H7 (cell line): ENCODE data around the gene LRRK1. TPM values are rescaled to one million over a fixed set of nuclear protein-coding genes. Genes with fewer than 3 reads are reported as not detected.

Source experiments
- DNase-seq: peaks from one replicate; pipeline ENCODE4 v3.0.0; 2012
- H3K27me3 ChIP-seq: 2 replicates; pipeline ENCODE4 v1.6.0; 2011; ENCODE audit warnings: mild to moderate bottlenecking, low read length; ENCODE audit not compliant: control insufficient read depth, insufficient read depth
- H3K36me3 ChIP-seq: replicated peaks from 2 replicates; pipeline ENCODE4 v1.5.1; 2011; ENCODE audit warnings: low read length; ENCODE audit not compliant: control insufficient read depth, insufficient read depth
- H3K4me3 ChIP-seq: 2 replicates; pipeline ENCODE4 v1.5.1; 2011; ENCODE audit warnings: low read depth, mild to moderate bottlenecking, control low read depth, low read length, moderate library complexity; ENCODE audit not compliant: insufficient read depth
- total RNA-seq: library from RNA; depleted of rRNA; stranded (reverse); fragments of >200 nt; shearing (Covaris generic); gene quantifications from 2 replicates; pipeline ENCODE4 v1.2.3, GENCODE V29; 2014; rRNA removed

Gene LRRK1, protein sequence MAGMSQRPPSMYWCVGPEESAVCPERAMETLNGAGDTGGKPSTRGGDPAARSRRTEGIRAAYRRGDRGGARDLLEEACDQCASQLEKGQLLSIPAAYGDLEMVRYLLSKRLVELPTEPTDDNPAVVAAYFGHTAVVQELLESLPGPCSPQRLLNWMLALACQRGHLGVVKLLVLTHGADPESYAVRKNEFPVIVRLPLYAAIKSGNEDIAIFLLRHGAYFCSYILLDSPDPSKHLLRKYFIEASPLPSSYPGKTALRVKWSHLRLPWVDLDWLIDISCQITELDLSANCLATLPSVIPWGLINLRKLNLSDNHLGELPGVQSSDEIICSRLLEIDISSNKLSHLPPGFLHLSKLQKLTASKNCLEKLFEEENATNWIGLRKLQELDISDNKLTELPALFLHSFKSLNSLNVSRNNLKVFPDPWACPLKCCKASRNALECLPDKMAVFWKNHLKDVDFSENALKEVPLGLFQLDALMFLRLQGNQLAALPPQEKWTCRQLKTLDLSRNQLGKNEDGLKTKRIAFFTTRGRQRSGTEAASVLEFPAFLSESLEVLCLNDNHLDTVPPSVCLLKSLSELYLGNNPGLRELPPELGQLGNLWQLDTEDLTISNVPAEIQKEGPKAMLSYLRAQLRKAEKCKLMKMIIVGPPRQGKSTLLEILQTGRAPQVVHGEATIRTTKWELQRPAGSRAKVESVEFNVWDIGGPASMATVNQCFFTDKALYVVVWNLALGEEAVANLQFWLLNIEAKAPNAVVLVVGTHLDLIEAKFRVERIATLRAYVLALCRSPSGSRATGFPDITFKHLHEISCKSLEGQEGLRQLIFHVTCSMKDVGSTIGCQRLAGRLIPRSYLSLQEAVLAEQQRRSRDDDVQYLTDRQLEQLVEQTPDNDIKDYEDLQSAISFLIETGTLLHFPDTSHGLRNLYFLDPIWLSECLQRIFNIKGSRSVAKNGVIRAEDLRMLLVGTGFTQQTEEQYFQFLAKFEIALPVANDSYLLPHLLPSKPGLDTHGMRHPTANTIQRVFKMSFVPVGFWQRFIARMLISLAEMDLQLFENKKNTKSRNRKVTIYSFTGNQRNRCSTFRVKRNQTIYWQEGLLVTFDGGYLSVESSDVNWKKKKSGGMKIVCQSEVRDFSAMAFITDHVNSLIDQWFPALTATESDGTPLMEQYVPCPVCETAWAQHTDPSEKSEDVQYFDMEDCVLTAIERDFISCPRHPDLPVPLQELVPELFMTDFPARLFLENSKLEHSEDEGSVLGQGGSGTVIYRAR (N-terminal part only)
- 3.3 and 6.6 TPM in 2 replicates for total RNA-seq

DNA sequence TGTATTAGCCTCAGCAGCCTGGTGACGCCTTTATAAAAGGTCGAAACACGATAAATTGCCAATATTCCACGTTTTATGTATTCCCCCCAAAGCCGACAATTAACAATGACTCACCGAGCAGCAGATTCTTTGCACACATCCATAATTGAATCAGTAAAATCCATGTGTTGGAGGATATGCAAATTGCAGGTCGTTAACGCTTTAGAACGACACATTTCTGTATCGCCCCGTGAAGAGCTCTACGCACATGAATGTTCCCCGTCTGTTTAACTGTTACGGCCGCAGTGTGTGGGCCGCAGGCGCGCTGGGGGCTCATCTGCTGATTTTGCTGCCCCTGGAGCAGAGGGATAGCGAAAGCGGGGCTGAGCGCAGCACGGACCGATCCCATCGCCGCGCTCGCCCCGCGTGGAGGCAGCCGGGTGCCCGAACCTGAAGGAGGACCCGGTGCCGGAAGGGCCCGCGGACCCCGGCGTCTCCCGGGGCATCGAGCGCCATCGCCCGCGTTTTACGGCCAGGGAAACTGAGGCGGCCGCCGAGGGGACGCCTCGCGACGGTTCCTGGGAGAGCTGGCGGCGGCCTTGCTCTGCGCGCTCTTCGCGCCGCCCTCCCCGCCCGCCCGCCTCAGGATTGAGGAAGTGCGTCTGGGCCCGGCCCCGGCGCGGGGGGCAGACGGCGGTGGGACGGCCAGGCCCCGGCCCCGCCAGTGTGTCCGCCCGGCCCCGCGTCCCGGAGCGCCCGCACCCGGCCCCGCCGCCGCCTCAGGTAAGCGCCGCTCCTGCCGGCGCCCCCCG lies at the start of gene LRRK1:
TSS of gene LRRK1 (plus strand) at position 668 of the 791 bp plus-strand sequence. CDS start 5,276 bp downstream, outside the sequence.
- H3K27me3 ChIP-seq: peaks cover 38% of the 10 kb centered on the region
- DNase-seq: peak; percentile 88

DNA sequence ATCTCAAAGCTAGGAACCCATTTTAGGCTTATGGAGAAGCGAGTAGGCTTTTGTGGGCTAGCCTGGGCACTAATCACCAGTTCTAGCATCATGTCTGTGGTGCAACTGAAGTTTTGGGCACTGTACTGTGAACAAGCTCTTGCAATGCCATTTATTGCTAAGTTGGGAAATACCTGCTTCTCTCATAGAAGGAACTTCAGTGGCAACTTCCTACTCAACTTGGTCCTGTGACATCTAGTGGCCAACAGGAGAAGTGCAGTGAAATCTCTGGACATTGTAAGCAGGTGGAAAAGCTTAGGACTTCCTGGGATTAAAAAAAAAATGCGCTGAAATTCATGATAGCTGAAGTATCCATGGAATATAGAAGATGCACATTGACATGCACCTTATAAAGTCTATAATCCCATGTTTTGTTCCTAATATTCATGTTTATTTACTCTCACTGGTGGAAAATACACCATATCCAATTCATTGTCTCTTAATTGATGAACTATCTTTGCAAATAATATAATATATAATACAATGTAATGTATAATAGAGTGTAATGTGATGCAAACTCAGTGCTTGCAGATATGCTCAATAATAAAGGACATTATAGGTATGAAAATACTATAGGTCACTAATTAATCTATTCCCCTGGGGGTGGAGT lies 46.0 kb upstream of the LRRK1 start:
- DNase-seq: peak; percentile 82
- Histone ChIP-seq H3K36me3 (no peaks in the 10 kb centered on the region), H3K4me3 (no peak overlapping the region), H3K27me3 (peaks cover 4% of the 10 kb centered on the region)

More for the DNA sequence above, at the start of gene LRRK1:
- H3K4me3 ChIP-seq: peak within 1 kb of the TSS; percentile 53
- H3K36me3 ChIP-seq: 0 out of 2 replicates have a peak, but pooled peaks cover 2% of the 10 kb centered on the region

DNA sequence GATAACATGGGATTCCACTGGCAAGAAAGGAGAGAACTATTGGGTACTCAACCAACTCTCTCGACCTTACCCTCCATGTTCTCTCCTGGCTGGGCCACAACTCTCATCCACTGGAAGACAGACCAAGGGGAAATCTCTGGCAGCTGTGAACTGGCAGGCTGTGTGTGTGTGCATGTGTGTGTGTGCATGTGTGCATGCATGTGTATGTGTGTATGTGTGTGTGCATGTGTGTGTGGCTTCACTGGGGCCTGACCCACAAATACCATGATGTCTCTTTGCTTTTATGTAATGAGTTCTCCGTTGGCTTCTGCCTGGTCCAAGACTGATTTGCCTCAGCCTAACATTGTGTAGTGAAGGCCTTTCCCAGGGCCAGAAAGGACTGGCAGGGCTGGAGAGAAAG lies 43.7 kb upstream of the LRRK1 start:
- peaks cover 23% of the 10 kb centered on the region for H3K27me3 ChIP-seq
- no peak for DNase-seq
- H3K4me3 ChIP-seq: no peak overlapping the region
- no peaks in the 10 kb centered on the region for H3K36me3 ChIP-seq

DNA sequence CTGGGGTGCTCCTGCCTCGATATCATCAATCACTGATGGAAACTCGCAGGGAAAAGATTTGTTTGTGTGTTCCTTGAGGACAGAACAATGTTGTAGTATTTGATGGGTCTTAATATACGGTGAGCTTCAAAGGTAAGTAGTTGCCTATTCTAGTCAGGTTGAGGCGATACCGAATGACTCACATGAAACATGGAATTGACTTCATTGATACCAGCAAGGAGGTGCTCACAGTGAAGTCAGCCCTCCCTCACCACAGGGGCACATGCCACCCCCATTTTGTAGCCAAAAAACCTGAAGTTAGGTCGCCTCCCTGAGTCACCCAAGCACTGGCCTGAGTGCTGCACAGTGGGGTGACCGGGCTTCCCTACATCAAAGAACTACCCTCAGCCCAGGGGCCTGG lies 43.2 kb upstream of the LRRK1 start:
- Histone ChIP-seq H3K4me3 (no peak overlapping the region), H3K27me3 (peaks cover 27% of the 10 kb centered on the region), H3K36me3 (no peaks in the 10 kb centered on the region)
- no peak for DNase-seq

DNA sequence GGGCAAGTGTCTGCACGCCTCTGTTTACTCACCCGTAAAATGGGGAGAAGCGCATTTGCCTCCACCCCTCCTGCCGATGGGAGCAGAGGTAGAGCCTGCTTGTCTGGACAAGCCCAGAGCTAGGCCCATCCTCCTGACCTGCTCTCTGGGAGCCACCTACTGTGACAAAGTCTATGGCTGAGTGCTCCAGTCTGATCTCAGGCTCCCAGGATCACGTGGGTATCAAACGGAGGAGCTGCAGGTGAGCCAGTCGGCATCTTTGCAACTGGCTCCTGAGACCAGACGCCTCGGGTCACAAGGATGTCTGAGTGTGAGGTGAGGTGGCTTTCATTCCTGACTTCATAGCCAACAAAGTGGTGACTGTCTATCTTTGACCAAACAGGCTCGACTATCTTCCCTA lies 41.6 kb upstream of the LRRK1 start:
- no peak for DNase-seq
- peaks cover 38% of the 10 kb centered on the region for H3K27me3 ChIP-seq
- no peak overlapping the region for H3K4me3 ChIP-seq
- H3K36me3 ChIP-seq: no peaks in the 10 kb centered on the region

DNA sequence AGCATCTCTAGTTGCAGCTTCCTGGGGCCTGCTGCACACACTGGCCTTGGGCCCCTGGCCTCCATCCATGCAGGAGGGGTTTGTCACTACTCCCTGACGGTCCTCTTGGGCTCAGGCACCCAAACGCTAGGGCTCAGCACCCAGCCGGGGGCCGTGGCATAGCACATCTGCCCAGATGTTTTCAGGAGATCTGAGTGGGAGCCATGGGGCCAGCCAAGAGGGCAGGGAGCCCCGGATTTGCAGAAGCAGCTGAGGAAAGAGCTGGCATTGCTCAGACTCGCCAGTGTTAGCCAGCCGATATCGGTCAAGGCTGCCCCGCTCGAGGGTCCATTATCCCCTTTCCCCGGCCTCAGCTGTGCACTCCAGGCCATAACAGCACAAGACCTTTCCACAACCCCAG lies 41.0 kb upstream of the LRRK1 start:
- H3K27me3 ChIP-seq: peaks cover 38% of the 10 kb centered on the region
- no peaks in the 10 kb centered on the region for H3K36me3 ChIP-seq
- no peak overlapping the region for H3K4me3 ChIP-seq

DNA sequence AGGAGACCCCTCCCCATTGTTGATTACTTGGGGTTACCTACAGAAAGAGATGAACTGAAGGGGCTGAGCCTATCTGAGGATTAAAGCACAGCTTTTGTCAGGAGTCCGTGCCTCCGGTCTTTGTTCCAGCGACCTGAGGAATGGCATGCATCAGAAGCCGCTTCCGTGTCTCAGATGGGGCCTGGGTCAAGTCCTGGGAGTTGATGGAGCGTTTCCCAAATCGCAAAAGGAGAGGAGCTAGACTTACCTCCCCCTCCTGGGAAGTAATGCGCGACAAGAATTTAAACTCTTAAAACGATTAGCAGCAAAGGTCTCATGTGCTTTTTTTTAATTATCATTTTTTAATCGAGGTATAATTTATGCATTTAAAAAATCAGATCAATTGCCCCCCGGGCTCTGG lies 40.5 kb upstream of the LRRK1 start:
- peaks cover 38% of the 10 kb centered on the region for H3K27me3 ChIP-seq
- peak; percentile 79 for DNase-seq
- no peaks in the 10 kb centered on the region for H3K36me3 ChIP-seq
- peak overlapping the region; percentile 63; the same call in 1 of the 2 replicates for H3K4me3 ChIP-seq

More for the DNA sequence above, 41.0 kb upstream of the LRRK1 start:
- no peak for DNase-seq

DNA sequence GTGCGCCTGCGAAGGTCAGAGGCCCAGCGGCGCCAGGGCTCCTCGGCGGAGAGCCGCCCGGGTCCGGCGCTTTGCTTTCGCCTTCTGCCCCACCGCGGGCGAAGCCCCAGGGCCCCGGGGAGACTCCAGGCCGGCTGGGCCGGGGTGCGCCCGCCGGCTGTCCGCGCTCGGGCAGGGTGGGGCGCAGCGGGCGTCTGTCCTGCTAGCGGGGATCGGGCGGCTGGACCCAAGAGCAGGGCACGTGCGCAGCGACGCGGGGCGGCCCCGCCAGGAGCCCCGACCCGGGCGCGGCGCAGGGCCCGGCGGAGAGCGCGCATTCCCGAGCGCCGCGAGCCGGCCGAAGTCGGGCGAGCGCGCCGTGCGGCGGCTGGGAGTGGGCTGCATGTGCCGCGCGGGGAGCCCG lies 40.1 kb upstream of the LRRK1 start:
- DNase-seq: peak; percentile 87
- peaks cover 38% of the 10 kb centered on the region for H3K27me3 ChIP-seq
- H3K4me3 ChIP-seq: peak overlapping the region; percentile 63
- no peaks in the 10 kb centered on the region for H3K36me3 ChIP-seq

DNA sequence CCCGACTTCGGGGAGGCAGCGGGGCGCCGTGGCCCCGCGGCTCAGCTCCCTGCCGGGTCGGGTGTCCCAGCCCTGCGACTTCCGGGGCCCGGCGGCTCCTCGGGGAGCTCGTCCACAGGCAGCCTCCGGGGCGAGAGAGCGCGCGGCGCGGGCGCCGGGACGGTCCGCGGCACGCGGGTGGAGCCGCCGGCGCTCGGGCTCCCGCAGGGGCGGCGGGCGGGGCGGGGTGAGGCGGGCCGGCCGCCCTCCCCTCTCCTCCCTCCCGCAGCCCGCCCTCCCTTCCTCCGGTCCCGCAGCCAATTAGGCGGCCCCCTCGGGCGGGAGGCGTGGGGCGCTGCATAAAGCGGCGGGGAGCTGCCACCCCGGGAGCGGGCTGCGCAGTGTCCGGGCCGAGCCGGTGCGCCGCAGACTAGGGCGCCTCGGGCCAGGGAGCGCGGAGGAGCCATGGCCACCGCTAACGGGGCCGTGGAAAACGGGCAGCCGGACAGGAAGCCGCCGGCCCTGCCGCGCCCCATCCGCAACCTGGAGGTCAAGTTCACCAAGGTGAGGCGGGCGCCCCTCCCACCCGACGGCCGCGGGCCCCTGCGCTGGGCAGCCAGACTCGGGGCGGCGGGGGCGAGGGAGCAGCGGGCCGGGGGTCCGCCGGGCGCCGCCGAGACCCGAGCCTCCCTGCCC lies 39.6 kb upstream of the LRRK1 start, which contains the start of gene ALDH1A3:
TSS of gene ALDH1A3 (plus strand) at position 368 of the 675 bp plus-strand sequence. CDS start at position 445, 77 bp downstream.
- Histone ChIP-seq H3K36me3 (no peaks in the 10 kb centered on the region), H3K4me3 (peak within 1 kb of the TSS; percentile 63), H3K27me3 (peaks cover 38% of the 10 kb centered on the region)
- DNase-seq: peak; percentile 90

DNA sequence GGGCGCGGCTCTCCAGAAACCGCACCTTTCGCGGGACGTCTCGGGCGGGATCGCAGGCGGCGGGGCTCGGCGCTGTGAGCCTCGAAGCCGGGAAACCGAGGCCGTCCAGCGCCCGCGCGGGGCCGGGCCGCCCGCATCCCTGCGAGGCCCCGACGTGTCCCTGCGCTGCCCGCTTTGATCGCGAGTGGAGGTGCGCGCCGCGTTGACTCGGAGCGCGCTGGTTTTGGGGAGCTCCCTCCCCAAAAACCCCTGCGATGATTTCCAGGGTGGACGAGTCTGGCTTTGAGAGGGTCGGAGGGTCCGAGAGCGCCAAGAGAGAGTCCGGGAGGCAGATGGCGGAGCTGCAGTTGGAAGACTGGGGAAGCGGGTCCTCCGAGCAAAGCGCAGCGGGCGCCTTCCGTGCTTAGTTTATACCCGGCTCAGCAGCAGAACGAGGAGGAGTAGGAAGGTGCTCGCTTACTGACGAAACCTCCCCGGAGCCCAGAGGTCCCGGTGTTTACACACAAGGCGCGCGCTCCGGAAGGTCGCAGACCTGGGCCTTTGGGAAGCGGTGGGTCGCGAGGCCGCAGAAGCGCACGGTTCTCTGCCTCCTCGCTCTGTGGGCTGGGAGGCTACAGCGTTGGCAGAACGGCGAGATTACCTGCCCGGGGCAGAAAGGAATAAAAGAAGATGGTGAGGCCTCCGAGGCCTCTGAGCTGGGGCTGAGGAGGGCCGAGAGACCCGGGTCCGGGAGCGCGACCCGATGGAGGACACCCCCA lies 38.8 kb upstream of the LRRK1 start:
- peaks cover 38% of the 10 kb centered on the region for H3K27me3 ChIP-seq

DNA sequence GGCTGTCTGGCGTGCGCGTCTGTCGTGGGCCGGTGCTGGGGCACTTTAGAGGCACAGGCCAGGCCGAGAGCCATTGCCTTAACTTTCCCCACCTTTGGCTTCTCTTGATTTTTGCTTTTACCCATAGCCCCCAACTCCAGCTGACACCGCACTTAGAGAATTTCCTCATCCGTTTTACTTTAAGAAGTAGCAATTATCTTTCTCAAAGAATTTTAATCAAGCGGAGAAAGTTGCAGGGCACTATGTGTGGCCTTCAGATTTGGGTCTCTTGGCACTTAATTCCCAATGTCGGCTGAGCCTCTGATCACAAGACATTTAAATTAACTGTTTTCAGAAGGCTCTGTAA lies 38.3 kb upstream of the LRRK1 start:
- H3K4me3 ChIP-seq: peak overlapping the region; percentile 63
- H3K36me3 ChIP-seq: no peaks in the 10 kb centered on the region
- DNase-seq: no peak
- peaks cover 38% of the 10 kb centered on the region for H3K27me3 ChIP-seq

More for the DNA sequence above, 38.8 kb upstream of the LRRK1 start:
- H3K36me3 ChIP-seq: no peaks in the 10 kb centered on the region
- peak; percentile 86 for DNase-seq
- H3K4me3 ChIP-seq: peak overlapping the region; percentile 63
